ENCODE data around the gene PIGU.

The PIGU gene

GRCh38 chr20:34691838-34692237 is 14.9 kb upstream of the PIGU start:
- H3K4me1 ChIP-seq (ENCODE audit: control insufficient read depth in 1 of 2, insufficient read depth in 1 of 2, low read depth in 1 of 2, low read length in 1 of 2): no peaks in the 10 kb centered on the region
- no peak overlapping the region for H3K4me3 ChIP-seq (ENCODE audit: low read depth in 1 of 2, low read length in 1 of 2)
- H3K27me3 ChIP-seq: no peaks in the 10 kb centered on the region
- H3K36me3 ChIP-seq: no peaks in the 10 kb centered on the region
- H3K9me3 ChIP-seq: no peaks in the 10 kb centered on the region
- no peak overlapping the region for H3K27ac ChIP-seq
- TF ChIP-seq CTCF (IDR thresholded peaks at IDR 0.05): no peak

GRCh38 chr20:34689486-34689885 is 12.6 kb upstream of the PIGU start:
- peak overlapping the region in 1 of 2 experiments; percentile 28 for H3K4me3 ChIP-seq (ENCODE audit: low read depth in 1 of 2, low read length in 1 of 2)
- no peak for TF ChIP-seq CTCF (IDR thresholded peaks at IDR 0.05)

DNA sequence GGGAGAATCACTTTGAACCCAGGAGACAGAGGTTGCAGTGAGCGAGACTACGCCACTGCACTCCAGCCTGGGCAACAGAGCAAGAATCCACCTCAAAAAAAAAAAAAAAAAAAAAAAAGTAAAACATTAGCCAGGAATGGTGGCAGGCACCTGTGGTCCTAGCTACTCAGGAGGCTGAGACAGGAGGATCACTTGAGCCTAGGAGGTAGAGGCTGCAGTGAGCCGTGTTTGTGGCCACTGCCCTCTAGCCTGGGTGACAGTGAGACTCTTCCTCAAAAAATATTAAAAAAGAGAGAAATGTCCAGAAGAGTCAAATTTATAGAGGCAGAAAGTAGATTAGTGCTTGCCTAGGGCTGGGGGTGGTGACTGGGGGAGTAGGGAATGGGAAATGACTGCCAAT is 6.8 kb upstream of the PIGU start:
- Histone ChIP-seq H3K4me3 (ENCODE audit: low read depth in 1 of 2, low read length in 1 of 2) (no peak overlapping the region), H3K27me3 (no peaks in the 10 kb centered on the region), H3K4me1 (ENCODE audit: control insufficient read depth in 1 of 2, insufficient read depth in 1 of 2, low read depth in 1 of 2, low read length in 1 of 2) (peaks cover 43 to 54% of the 10 kb centered on the region in 2 experiments), H3K9me3 (no peaks in the 10 kb centered on the region), H3K36me3 (no peaks in the 10 kb centered on the region), H3K27ac (no peak overlapping the region)
- TF ChIP-seq CTCF (IDR thresholded peaks at IDR 0.05): no peak

More at GRCh38 chr20:34689486-34689885, 12.6 kb upstream of the PIGU start:
- Histone ChIP-seq H3K9me3 (no peaks in the 10 kb centered on the region), H3K36me3 (no peaks in the 10 kb centered on the region), H3K27ac (no peak overlapping the region), H3K4me1 (ENCODE audit: control insufficient read depth in 1 of 2, insufficient read depth in 1 of 2, low read depth in 1 of 2, low read length in 1 of 2) (peaks cover 6 to 16% of the 10 kb centered on the region in 2 experiments), H3K27me3 (no peaks in the 10 kb centered on the region)

- no peaks in the 10 kb centered on the region for H3K9me3 ChIP-seq
- H3K27me3 ChIP-seq: no peaks in the 10 kb centered on the region
- H3K4me3 ChIP-seq (ENCODE audit: low read depth in 1 of 2, low read length in 1 of 2): peak overlapping the region; percentile 24 to 32
- H3K36me3 ChIP-seq: peaks cover 3% of the 10 kb centered on the region
- TF ChIP-seq CTCF (IDR thresholded peaks at IDR 0.05): no peak
- H3K4me1 ChIP-seq (ENCODE audit: control insufficient read depth in 1 of 2, insufficient read depth in 1 of 2, low read depth in 1 of 2, low read length in 1 of 2): peaks cover 62 to 69% of the 10 kb centered on the region in 2 experiments
- H3K27ac ChIP-seq: peak overlapping the region; percentile 88
Measured at GRCh38 chr20:34680586-34681175, 3.8 kb upstream of the PIGU start.

- Histone ChIP-seq H3K9me3 (no peaks in the 10 kb centered on the region), H3K27me3 (no peaks in the 10 kb centered on the region), H3K4me1 (ENCODE audit: control insufficient read depth in 1 of 2, insufficient read depth in 1 of 2, low read depth in 1 of 2, low read length in 1 of 2) (peaks cover 51 to 52% of the 10 kb centered on the region in 2 experiments), H3K27ac (peak overlapping the region; percentile 88), H3K36me3 (peaks cover 3% of the 10 kb centered on the region), H3K4me3 (ENCODE audit: low read depth in 1 of 2, low read length in 1 of 2) (peak overlapping the region; percentile 66 to 85)
- TF ChIP-seq CTCF (IDR thresholded peaks at IDR 0.05): no peak
Measured at GRCh38 chr20:34675993-34676641, 775 bp downstream of the PIGU start.
